GM12878 (cell line): ENCODE measurements around the gene SPNS1. TPM values are rescaled to one million over a fixed set of nuclear protein-coding genes. Genes with fewer than 3 reads are reported as not detected.

ENCODE experiments used
- ATAC-seq: fragments of 200-7000 bp; cut with Tn5 transposase; 3 replicates; pipeline ENCODE4 v1.9.1; 2020; ENCODE audit warnings: mild to moderate bottlenecking, moderate library complexity
- BruUV-seq: library from RNA; stranded (reverse); fragments of 400-500 nt; replicated peaks from 2 replicates; lab custom pipeline; 2021; lab: Mats Ljungman, UMichigan
- CTCF ChIA-PET: fragments of 300-600 bp; sonication (Branson Sonifier 250); formaldehyde crosslinking; extraction: SDS; loops from one replicate; lab custom pipeline; 2021; ENCODE audit warnings: inconsistent platforms; lab: Yijun Ruan, JAX
- POLR2A ChIA-PET: fragments of 350-600 bp; formaldehyde crosslinking; extraction: SDS; loops from one replicate; lab custom pipeline; 2021; ENCODE audit warnings: inconsistent platforms; lab: Charles Lee
- RAD21 ChIA-PET: fragments of 300-600 bp; sonication (Branson Sonifier 250); formaldehyde crosslinking; loops from one replicate; lab custom pipeline; 2023; ENCODE audit warnings: antibody characterized with exemption; ENCODE audit not compliant: unreplicated experiment; lab: Charles Lee
- SMC1A ChIA-PET: fragments of 300-600 bp; sonication (Branson Sonifier 250); formaldehyde crosslinking; loops from one replicate; lab custom pipeline; 2023; ENCODE audit not compliant: unreplicated experiment, uncharacterized antibody; lab: Charles Lee
- DNase-seq: peaks from one replicate; pipeline ENCODE4 v3.0.0-alpha.2; 2011; ENCODE audit warnings: low read depth, low spot score
- FAIRE-seq: peaks from 3 replicates; lab custom pipeline; 2011; peaks lifted over from hg19 to GRCh38; lab: Jason Lieb, UNC
- H2AFZ ChIP-seq: 2 replicates; pipeline ENCODE4 v1.6.0; 2011; ENCODE audit warnings: low read depth, low read length, control low read depth; ENCODE audit not compliant: control insufficient read depth
- H3K27ac ChIP-seq: 2 replicates; pipeline ENCODE4 v1.5.1; 2011; ENCODE audit warnings: control low read depth; ENCODE audit not compliant: control insufficient read depth, insufficient read depth
- H3K27me3 ChIP-seq, 2 experiments: replicated peaks in 1 of 2; 2 replicates each; pipeline versions ENCODE4 v1.6.0 to v1.6.1; 2011; ENCODE audit warnings: low read length in 1 of 2; ENCODE audit not compliant: control insufficient read depth in 2 of 2, insufficient read depth in 2 of 2
- H3K36me3 ChIP-seq, 2 experiments: 2 replicates each; pipeline ENCODE4 v1.5.1; 2011; ENCODE audit warnings: low read length in 1 of 2; ENCODE audit not compliant: control insufficient read depth in 2 of 2, insufficient read depth in 2 of 2
- H3K4me1 ChIP-seq: 2 replicates; pipeline ENCODE4 v1.6.1; 2011; ENCODE audit warnings: mild to moderate bottlenecking, low read length, moderate library complexity, mixed read lengths; ENCODE audit not compliant: control insufficient read depth, insufficient read depth
- H3K4me2 ChIP-seq: 2 replicates; pipeline ENCODE4 v1.6.0; 2011; ENCODE audit warnings: control low read depth; ENCODE audit not compliant: control insufficient read depth, insufficient read depth
- H3K4me3 ChIP-seq: fragments of 200-600 bp; sonication (generic); 2 replicates; pipeline ENCODE4 v1.5.1; 2016
- H3K79me2 ChIP-seq: 2 replicates; pipeline ENCODE4 v1.6.0; 2011; ENCODE audit warnings: low read length; ENCODE audit not compliant: control insufficient read depth, insufficient read depth
- H3K9ac ChIP-seq: 2 replicates; pipeline ENCODE4 v1.8.0; 2011; ENCODE audit warnings: low read length, control low read depth, mixed read lengths; ENCODE audit not compliant: control insufficient read depth, insufficient read depth
- H3K9me3 ChIP-seq: replicated peaks from 3 replicates; pipeline ENCODE4 v1.5.1; 2011; ENCODE audit warnings: mild to moderate bottlenecking, low read length; ENCODE audit not compliant: control insufficient read depth, insufficient read depth
- H4K20me1 ChIP-seq: 2 replicates; pipeline ENCODE4 v1.6.0; 2011; ENCODE audit not compliant: control insufficient read depth, insufficient read depth
- CHD2 ChIP-seq: IDR thresholded peaks from 2 replicates; pipeline ENCODE4 v1.6.1; 2011; ENCODE audit warnings: low read depth, low read length, improper control_type of control experiment, borderline replicate concordance
- ESRRA ChIP-seq: IDR thresholded peaks from 2 replicates; pipeline ENCODE4 v1.6.1; 2012; ENCODE audit warnings: mild to moderate bottlenecking, low read length, improper control_type of control experiment
- FOS ChIP-seq: IDR thresholded peaks from 3 replicates; pipeline ENCODE4 v1.6.1; 2011; ENCODE audit warnings: borderline replicate concordance; ENCODE audit not compliant: insufficient read length; ENCODE audit errors: extremely low read depth
- IKZF1 ChIP-seq: fragments of 450-650 bp; conservative IDR thresholded peaks from 2 replicates; pipeline ENCODE4 v1.6.1; 2017; ENCODE audit warnings: antibody characterized with exemption, mild to moderate bottlenecking
- IKZF2 ChIP-seq, 2 experiments: fragments of 450-650 bp; IDR thresholded peaks; 2 replicates each; pipeline ENCODE4 v1.6.1; 2017; ENCODE audit warnings: mild to moderate bottlenecking in 2 of 2, moderate library complexity in 2 of 2
- PAX5 ChIP-seq: IDR thresholded peaks from 2 replicates; pipeline ENCODE4 v1.6.1; 2011; ENCODE audit warnings: low read depth, low read length, borderline replicate concordance
- PAX8 ChIP-seq: fragments of 450-650 bp; IDR thresholded peaks from 2 replicates; pipeline ENCODE4 v1.6.1; 2017; ENCODE audit warnings: mild to moderate bottlenecking, moderate library complexity
- PML ChIP-seq: IDR thresholded peaks from 2 replicates; pipeline ENCODE4 v1.6.1; 2012; ENCODE audit warnings: low read length, inconsistent platforms
- SPI1 ChIP-seq: IDR thresholded peaks from 2 replicates; pipeline ENCODE4 v1.6.1; 2011; ENCODE audit warnings: low read depth, mild to moderate bottlenecking, low read length, moderate library complexity, borderline replicate concordance; ENCODE audit not compliant: insufficient read depth
- SREBF1 ChIP-seq: IDR thresholded peaks from 2 replicates; pipeline ENCODE4 v1.6.1; 2012; ENCODE audit warnings: mild to moderate bottlenecking, low read length
- TARDBP ChIP-seq: IDR thresholded peaks from 2 replicates; pipeline ENCODE4 v1.6.1; 2016; ENCODE audit warnings: borderline replicate concordance
- YY1 ChIP-seq: IDR thresholded peaks from 2 replicates; pipeline ENCODE4 v1.6.1; 2011; ENCODE audit warnings: low read depth, mild to moderate bottlenecking, low read length
- ZNF207 ChIP-seq: fragments of 450-650 bp; IDR thresholded peaks from 2 replicates; pipeline ENCODE4 v1.6.1; 2014; ENCODE audit warnings: antibody characterized with exemption, mild to moderate bottlenecking, borderline replicate concordance
- ZZZ3 ChIP-seq: IDR thresholded peaks from 2 replicates; pipeline ENCODE4 v1.6.1; 2011; ENCODE audit warnings: low read depth; ENCODE audit not compliant: control insufficient read depth, insufficient read length
- WGBS: methylation state at CpG from one replicate; pipeline ENCODE4 v1.1.6; 2016; ENCODE audit warnings: low lambda C conversion rate; ENCODE audit not compliant: insufficient replicate concordance, insufficient coverage; ENCODE audit errors: missing lambda C conversion rate; 5-methylcytosine and 5-hydroxymethylcytosine counted together
- in situ Hi-C: fragments of 300-500 bp; cut with MboI; formaldehyde crosslinking; loops from 9 replicates; pipeline ENCODE4 v1.14.3; 2018; ENCODE audit warnings: mixed read lengths
- intact Hi-C: fragments of 100-400 bp; cut with micrococcal nuclease; formaldehyde crosslinking; loops from one replicate; pipeline ENCODE4 v1.14.2; 2022; ENCODE audit not compliant: unreplicated experiment
- polyA plus RNA-seq, 11 experiments: library from polyadenylated mRNA; depleted of rRNA in 4 of 11; unstranded in 6 of 11; stranded (reverse) in 5 of 11; fragments of >200 nt; fragmentation: Nextera tagmentation in 4 of 11; fragmentation: Illumina TruSeq in 1 of 11; extraction: Ambion mirVana in 4 of 11; extraction: Trizol in 1 of 11; gene quantifications; 1 replicate in 1 of 11; 2 replicates in 10 of 11; pipeline versions ENCODE4 v1.2.1 to v1.2.3, GENCODE V29; 2011 to 2016; ENCODE audit warnings: inconsistent platforms in 2 of 11, missing spikeins in 2 of 11, low read depth in 1 of 11
- total RNA-seq, 4 experiments: library from RNA; depleted of rRNA in 3 of 4; stranded (reverse); fragments of >200 nt in 3 of 4; fragmentation: Illumina TruSeq in 1 of 4; extraction: Trizol in 1 of 4; gene quantifications; 2 replicates each; pipeline versions ENCODE4 v1.2.1 to v1.2.3, GENCODE V29; 2013 to 2021
- TF ChIP-seq, protein P1 (sequence below): IDR thresholded peaks from 2 replicates; pipeline ENCODE4 v1.6.1; 2012; ENCODE audit warnings: low read depth, low read length, improper control_type of control experiment
- TF ChIP-seq, protein P2 (sequence below), 3 experiments: IDR thresholded peaks in 2 of 3; conservative IDR thresholded peaks in 1 of 3; 2 replicates each; pipeline ENCODE4 v1.5.1; 2011; ENCODE audit warnings: low read depth in 3 of 3, low read length in 3 of 3, mild to moderate bottlenecking in 3 of 3, control low read depth in 2 of 3, moderate library complexity in 2 of 3, inconsistent platforms in 1 of 3, mixed read lengths in 1 of 3; ENCODE audit not compliant: control insufficient read depth in 2 of 3, insufficient read depth in 1 of 3; ENCODE audit errors: extremely low read depth in 1 of 3

SPNS1 gene
- total and polyA plus RNA-seq, 10 of the 15 experiments (the other 5 are each of a cell fraction or from before 2014, with no cell fraction given), result 0.16 to 37.6 (median 12.0) TPM

DNA sequence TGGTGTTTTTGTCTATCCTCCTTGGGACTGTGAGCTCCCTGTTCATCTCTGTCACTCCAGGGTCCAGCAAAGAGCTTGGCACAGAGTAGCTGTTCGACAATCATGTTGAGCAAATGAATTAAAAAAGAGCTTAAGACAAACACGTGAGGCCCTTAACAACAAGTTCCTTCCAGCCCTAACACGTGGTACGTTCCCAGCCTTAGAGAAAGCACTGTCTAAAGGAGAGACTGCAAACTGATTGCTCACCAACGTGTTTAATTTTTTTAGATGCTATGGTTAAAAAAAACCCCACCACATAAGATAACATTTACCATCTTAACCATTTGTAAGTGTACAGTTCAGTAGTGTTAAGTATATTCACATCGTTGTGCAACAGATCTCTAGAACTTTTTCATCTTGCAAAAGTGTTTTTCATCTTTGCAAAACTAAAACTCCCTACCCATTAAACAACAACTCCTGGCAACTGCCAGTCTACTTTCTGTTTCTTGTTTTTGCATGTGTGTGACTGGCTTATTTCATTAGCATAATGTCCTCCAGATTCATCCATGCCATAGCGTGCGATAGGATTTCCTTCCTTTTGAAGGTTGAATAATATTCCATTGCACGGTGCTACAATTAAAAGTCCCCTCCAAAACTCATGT is 38.5 kb downstream of the SPNS1 start:
- no peaks in the 10 kb centered on the region for H3K79me2 ChIP-seq
- FAIRE-seq (no peak), DNase-seq (no peak), ATAC-seq (no peak)
- H4K20me1 ChIP-seq, result no peaks in the 10 kb centered on the region
- no peak overlapping the region for H3K4me2 ChIP-seq
- no peaks in the 10 kb centered on the region for H3K9me3 ChIP-seq
- intact Hi-C loops (no loop called here), in situ Hi-C loops (no loop called here)
- POLR2A ChIA-PET, result no interaction called here
- no peak overlapping the region for H3K27ac ChIP-seq
- no peaks in the 10 kb centered on the region for H3K27me3 ChIP-seq
- RAD21 ChIA-PET, result interaction anchor here (1.0 kb wide), 1 partner anchor 10 kb away, joined by 5 read pairs; no protein-coding TSS in a partner anchor
- SMC1A ChIA-PET, result no interaction called here
- no peak overlapping the region for H2AFZ ChIP-seq
- WGBS, result 51% methylated on average over 9 of the region's 9 CpGs
- no TSS peak for BruUV-seq
- CTCF ChIA-PET, result interaction anchor here (1.1 kb wide), 1 partner anchor 35 kb away, joined by 4 read pairs; no protein-coding TSS in a partner anchor
- H3K9ac ChIP-seq, result no peak overlapping the region
- H3K4me1 ChIP-seq, result no peaks in the 10 kb centered on the region
- H3K4me3 ChIP-seq, result no peak overlapping the region
- TF ChIP-seq, protein P1, sequence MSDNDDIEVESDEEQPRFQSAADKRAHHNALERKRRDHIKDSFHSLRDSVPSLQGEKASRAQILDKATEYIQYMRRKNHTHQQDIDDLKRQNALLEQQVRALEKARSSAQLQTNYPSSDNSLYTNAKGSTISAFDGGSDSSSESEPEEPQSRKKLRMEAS, result no peak
- TF ChIP-seq, all 136 proteins: peak for 0
- H3K36me3 ChIP-seq, result no peaks in the 10 kb centered on the region

DNA sequence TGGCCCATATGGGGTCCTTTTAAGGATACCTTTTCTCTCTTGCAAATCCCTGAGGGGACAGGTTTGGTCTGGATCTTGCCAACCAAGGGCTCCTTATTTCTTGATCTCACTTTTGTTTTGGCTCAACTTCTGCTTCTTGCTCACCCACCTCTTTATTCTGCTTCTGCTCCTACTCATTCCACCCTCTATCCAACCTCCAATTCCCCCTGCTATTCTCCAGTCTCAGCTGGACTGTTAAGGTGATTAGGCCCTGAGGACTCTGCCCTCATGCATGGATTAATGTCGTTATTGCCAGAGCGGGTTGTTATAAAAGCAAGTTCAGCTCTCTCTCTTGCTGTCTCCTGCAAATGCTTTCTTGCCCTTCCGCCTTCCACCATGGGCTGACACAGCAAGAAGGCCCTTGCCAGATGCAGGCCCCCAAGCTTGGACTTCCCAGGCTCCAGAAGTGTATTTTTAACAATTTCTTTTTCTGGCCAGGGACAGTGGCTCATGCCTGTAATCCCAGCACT is 40.0 kb downstream of the SPNS1 start:
- ATAC-seq, result peak; percentile 26
- no peak overlapping the region for H3K4me3 ChIP-seq
- DNase-seq, result no peak
- no peaks in the 10 kb centered on the region for H3K36me3 ChIP-seq
- ChIA-PET CTCF (interaction anchor here (1.1 to 1.2 kb wide), 2 partner anchors 14 kb away, joined by 3 to 6 read pairs; no protein-coding TSS in a partner anchor), POLR2A (no interaction called here), RAD21 (no interaction called here), SMC1A (no interaction called here)
- BruUV-seq, result no TSS peak
- in situ Hi-C loops, result no loop called here
- TF ChIP-seq IKZF1 (peak; percentile 44; the same call in 1 of the 2 replicates), SPI1 (no peak), ESRRA (no peak), ZZZ3 (no peak), PML (no peak), ZNF207 (no peak), IKZF2 (IDR thresholded peaks at IDR 0.05) (0 out of 4 replicates have a peak, but pooled peaks of 1 of the 2 experiments have one; percentile 10), SREBF1 (no peak), YY1 (no peak), PAX8 (no peak), PAX5 (no peak), CHD2 (no peak), TARDBP (no peak), FOS (no peak)
- TF ChIP-seq, protein P2, sequence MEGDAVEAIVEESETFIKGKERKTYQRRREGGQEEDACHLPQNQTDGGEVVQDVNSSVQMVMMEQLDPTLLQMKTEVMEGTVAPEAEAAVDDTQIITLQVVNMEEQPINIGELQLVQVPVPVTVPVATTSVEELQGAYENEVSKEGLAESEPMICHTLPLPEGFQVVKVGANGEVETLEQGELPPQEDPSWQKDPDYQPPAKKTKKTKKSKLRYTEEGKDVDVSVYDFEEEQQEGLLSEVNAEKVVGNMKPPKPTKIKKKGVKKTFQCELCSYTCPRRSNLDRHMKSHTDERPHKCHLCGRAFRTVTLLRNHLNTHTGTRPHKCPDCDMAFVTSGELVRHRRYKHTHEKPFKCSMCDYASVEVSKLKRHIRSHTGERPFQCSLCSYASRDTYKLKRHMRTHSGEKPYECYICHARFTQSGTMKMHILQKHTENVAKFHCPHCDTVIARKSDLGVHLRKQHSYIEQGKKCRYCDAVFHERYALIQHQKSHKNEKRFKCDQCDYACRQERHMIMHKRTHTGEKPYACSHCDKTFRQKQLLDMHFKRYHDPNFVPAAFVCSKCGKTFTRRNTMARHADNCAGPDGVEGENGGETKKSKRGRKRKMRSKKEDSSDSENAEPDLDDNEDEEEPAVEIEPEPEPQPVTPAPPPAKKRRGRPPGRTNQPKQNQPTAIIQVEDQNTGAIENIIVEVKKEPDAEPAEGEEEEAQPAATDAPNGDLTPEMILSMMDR (IDR thresholded peaks at IDR 0.05 in 2 of 3, conservative IDR thresholded peaks at IDR 0.05 in 1 of 3; ENCODE audit: control insufficient read depth in 2 of 3, extremely low read depth in 1 of 3, insufficient read depth in 1 of 3, low read depth in 3 of 3, low read length in 3 of 3), result no peak
- H2AFZ ChIP-seq, result no peak overlapping the region
- 55% methylated on average over 3 of the region's 3 CpGs for WGBS
- no peak overlapping the region for H3K9ac ChIP-seq
- no peak for FAIRE-seq
- no peaks in the 10 kb centered on the region for H3K9me3 ChIP-seq
- no peaks in the 10 kb centered on the region for H3K79me2 ChIP-seq
- no peak overlapping the region for H3K27ac ChIP-seq
- no peaks in the 10 kb centered on the region for H3K4me1 ChIP-seq
- H3K4me2 ChIP-seq, result no peak overlapping the region
- intact Hi-C loops, result no loop called here
- no peaks in the 10 kb centered on the region for H3K27me3 ChIP-seq
- H4K20me1 ChIP-seq, result no peaks in the 10 kb centered on the region
